GM19463 (cell line): Measurements from ENCODE around the gene SNRNP48.

Experiments used
- ATAC-seq: cut with Tn5 transposase; IDR thresholded peaks from one replicate; pipeline ENCODE4 v1.9.1; 2021; ENCODE audit warnings: mild to moderate bottlenecking, moderate library complexity; ENCODE audit not compliant: unreplicated experiment

The SNRNP48 gene

GRCh38 chr6:7558781-7559180 is 31.2 kb upstream of the SNRNP48 start:
- ATAC-seq: no peak

DNA sequence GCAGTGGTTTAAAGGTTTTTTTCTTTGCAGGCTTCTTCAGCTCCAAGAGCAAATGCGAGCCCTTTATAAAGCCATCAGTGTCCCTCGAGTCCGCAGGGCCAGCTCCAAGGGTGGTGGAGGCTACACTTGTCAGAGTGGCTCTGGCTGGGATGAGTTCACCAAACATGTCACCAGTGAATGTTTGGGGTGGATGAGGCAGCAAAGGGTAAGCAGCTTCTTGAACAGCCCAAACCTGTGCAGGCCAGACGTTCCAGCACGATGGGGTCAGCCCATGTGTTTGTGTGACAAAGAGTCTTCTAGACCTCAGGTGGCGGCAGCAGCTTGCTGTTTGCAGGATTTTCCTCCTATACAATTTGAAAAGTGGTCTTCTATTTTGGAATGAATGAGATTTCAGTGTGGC is 30.8 kb upstream of the SNRNP48 start:
- no peak for ATAC-seq

- ATAC-seq: no peak
These were observed 30.2 kb upstream of the SNRNP48 start for GRCh38 chr6:7559651-7560385.

DNA sequence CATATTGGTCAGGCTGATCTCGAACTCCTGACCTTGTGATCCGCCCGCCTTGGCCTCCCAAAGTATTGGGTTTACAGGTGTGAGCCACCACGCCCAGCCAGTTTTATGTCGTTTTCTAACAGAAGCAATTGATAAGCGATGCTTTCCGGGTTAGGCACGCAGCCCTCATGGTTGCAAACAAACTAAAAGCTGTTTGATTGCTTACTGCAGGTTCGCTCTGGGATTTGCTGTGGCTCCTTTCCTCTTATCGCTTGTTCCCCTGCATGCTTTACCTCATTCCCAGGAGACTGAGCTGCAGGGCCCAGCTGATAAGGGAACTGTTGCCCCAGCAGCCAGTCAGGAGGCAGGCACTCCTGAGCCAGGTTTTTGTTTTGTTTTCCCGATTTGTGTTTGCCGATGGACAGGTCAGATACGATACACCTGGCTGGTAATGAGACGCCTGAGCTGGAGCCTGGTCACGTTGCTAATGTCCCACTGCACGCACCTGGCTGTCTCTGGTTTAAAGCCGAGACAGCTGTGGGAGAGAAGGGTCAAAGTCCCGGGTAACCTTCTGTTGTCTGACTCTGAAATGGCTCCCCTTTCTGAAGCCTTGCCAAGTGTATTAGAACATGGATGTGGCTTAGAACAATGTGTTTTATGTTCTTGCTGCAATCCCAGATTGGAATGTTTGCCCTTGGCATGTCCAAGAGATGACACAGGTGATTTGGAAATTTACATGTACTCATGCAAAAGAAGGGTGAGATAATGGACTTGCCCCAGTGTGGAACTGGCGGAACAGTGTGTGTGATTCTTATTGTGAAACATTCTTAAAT is 28.6 kb upstream of the SNRNP48 start:
- no peak for ATAC-seq

- no peak for ATAC-seq
These were observed 27.2 kb upstream of the SNRNP48 start for GRCh38 chr6:7562769-7563168.

GRCh38 chr6:7566107-7566506 is 23.9 kb upstream of the SNRNP48 start:
- ATAC-seq: no peak

GRCh38 chr6:7566617-7567173 is 23.3 kb upstream of the SNRNP48 start:
- no peak for ATAC-seq

DNA sequence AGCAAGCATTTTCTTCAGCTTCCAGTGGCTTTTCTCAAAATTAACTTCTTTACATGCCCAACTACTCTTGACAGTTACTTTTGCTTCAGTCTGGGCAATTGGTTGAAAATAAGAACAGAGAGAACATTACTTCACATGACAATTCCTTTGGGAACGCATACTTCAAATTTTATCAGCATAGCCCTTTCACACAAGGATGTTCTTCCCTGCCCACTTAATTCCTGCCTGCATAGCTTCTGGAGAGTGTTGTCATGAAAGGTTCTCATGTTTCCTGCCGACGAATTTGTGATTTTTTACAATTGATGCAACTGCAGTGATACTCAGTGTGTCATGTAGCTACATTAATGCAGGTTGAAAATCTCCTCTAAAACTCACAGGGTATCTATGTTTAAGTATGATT is 22.0 kb upstream of the SNRNP48 start:
- ATAC-seq: no peak

DNA sequence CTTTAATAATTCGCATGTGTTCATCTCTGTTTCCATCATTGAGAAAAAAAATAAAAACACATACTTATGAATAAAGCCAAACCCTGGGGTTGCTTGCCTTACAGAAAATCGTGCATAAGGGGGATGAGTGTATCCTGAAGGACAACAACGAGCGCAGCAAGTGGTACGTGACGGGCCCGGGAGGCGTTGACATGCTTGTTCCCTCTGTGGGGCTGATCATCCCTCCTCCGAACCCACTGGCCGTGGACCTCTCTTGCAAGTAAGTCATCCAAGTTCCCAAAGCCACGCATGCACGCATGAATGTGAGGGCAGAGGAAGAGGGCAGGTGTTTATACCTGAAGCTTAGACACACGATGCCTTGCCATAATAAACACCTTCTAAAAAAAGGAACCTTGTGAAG is 20.9 kb upstream of the SNRNP48 start:
- no peak for ATAC-seq

DNA sequence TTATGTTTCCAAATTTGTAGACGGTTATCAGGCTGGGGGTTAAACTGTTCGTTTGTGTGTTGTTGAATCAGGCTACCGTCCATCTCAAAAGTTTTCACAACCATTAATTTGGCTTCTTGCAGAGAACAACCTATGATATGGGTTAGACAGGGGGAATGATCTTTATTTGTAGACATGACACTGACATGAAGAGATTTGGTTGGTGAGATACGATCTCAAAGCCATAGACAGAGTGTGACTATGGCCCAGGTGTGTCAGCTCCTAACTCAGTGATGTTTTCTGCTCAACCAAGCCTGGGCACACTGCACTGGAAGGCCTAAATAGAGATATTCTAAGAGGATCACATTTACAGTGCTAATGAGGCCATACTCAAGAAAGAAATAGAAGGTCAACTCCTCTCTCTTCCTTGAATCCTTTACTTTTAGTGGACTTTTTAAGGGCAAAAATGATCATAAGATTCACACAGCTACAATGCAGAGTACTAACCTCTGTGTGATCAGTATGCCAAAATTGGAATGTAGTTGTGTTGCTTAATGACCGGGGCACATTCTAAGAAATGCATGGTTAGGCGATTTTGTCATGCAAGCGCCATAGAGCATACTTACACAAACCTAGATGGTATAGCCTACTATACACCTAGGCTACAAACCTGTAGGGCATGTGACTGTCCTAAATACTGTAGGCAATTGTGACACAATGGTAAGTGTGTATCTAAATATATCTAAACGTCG is 17.6 kb upstream of the SNRNP48 start:
- ATAC-seq: no peak

- no peak for ATAC-seq
These were observed 15.5 kb upstream of the SNRNP48 start for GRCh38 chr6:7574500-7574899.

DNA sequence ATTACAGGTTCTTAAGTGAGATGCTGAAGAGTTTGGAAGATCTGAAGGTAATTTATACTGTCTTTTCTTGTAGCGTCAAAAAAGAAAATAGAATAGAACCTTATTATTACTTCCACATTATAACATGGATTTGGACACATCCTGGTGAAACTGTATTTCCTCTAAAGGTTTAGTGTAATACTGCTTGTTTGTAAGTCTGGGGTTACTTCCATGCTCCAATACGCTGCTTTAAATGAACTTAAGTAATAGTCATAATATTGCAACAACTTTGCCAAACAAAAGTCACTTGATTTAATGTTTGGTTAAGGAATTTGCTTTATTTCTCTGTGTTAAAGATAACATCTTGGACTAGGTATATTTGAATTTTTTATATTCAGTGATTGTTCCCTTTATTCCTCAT is 11.5 kb upstream of the SNRNP48 start:
- no peak for ATAC-seq

DNA sequence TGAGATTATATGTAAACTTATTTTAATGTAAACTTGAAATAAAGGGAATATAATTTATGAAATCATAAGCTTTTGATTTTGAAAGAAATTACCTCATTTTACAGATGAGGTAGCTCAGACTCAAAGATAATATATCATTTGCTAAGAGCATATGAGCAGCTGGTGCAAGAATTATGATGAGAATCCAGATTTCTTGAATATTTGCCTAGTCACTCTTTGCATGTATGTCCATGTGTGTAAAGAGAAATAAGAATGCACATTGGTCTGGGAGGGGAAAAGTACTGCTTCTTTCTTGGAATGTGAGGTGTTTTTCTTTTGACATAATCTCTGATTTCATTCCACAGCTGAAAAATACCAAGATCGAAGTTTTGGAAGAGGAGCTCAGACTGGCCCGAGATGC is 11.1 kb upstream of the SNRNP48 start:
- no peak for ATAC-seq

GRCh38 chr6:7579851-7580250 is 10.1 kb upstream of the SNRNP48 start:
- ATAC-seq: no peak

GRCh38 chr6:7580537-7580926 is 9.5 kb upstream of the SNRNP48 start:
- ATAC-seq: no peak

GRCh38 chr6:7580927-7581618 is 8.9 kb upstream of the SNRNP48 start:
- no peak for ATAC-seq

DNA sequence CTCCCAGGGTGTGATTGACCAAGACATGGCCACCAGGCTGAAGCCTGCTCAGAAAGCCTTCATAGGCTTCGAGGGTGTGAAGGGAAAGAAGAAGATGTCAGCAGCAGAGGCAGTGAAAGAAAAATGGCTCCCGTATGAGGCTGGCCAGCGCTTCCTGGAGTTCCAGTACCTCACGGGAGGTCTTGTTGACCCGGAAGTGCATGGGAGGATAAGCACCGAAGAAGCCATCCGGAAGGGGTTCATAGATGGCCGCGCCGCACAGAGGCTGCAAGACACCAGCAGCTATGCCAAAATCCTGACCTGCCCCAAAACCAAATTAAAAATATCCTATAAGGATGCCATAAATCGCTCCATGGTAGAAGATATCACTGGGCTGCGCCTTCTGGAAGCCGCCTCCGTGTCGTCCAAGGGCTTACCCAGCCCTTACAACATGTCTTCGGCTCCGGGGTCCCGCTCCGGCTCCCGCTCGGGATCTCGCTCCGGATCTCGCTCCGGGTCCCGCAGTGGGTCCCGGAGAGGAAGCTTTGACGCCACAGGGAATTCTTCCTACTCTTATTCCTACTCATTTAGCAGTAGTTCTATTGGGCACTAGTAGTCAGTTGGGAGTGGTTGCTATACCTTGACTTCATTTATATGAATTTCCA is 4.6 kb upstream of the SNRNP48 start:
- ATAC-seq: no peak

DNA sequence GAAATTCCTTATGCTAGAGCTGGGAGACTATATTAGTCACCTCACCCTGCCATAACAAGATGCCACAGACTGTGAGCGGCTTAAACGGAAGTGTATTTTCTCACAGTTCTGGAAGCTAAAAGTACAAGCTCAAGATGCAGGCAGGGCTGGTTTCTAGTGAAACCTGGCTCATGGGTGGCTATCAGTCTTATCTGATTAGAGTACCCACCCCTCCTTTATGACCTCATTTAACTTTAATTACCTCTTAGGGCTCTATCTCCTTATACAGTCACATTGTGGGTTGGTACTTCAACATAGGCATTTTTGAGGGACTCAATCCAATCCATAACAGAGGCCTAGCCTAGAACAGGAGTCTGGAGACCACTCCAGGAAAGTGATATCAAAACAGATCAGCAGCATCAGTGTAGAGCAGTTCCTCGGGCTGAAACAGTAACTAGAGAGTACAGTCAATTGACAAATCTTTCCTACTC is 2.3 kb upstream of the SNRNP48 start:
- ATAC-seq: no peak

GRCh38 chr6:7588506-7588905 is 1.5 kb upstream of the SNRNP48 start:
- ATAC-seq: no peak

GRCh38 chr6:7589221-7589620 is 777 bp upstream of the SNRNP48 start:
- no peak for ATAC-seq
